Upper lobe of right lung (tissue), 1 donor: ENCODE measurements around the gene CLIC3. TPM values are rescaled to one million over a fixed set of nuclear protein-coding genes. Genes with fewer than 3 reads are reported as not detected.

ENCODE experiments used
- ATAC-seq: fragments of 200-7000 bp; cut with Tn5 transposase; one replicate; pipeline ENCODE4 v1.9.1; 2020; ENCODE audit warnings: mild to moderate bottlenecking, moderate library complexity
- DNase-seq: peaks from one replicate; pipeline ENCODE4 v3.0.0-alpha.2; 2020
- H3K27ac ChIP-seq: fragments of 200-600 bp; one replicate; pipeline ENCODE4 v1.8.0; 2022
- H3K27me3 ChIP-seq: fragments of 200-600 bp; one replicate; pipeline ENCODE4 v1.8.0; 2022; ENCODE audit warnings: mild to moderate bottlenecking
- H3K36me3 ChIP-seq: fragments of 200-600 bp; one replicate; pipeline ENCODE4 v1.8.0; 2022
- H3K4me1 ChIP-seq: fragments of 200-600 bp; one replicate; pipeline ENCODE4 v1.8.0; 2022
- H3K4me3 ChIP-seq: fragments of 200-600 bp; one replicate; pipeline ENCODE4 v1.8.0; 2022; ENCODE audit warnings: mild to moderate bottlenecking
- H3K9me3 ChIP-seq: fragments of 200-600 bp; one replicate; pipeline ENCODE4 v1.8.0; 2022
- CTCF ChIP-seq: fragments of 200-600 bp; IDR thresholded peaks from one replicate; pipeline ENCODE4 v1.8.0; 2022; ENCODE audit warnings: antibody characterized with exemption
- intact Hi-C: fragments of 100-400 bp; cut with DNase I; formaldehyde crosslinking; loops from one replicate; pipeline ENCODE4 v1.11.0; 2022
- total RNA-seq: library from RNA; stranded (reverse); fragmentation: NEBNext Ultra II Directional; extraction: Animal tissue kit (Norgen Biotek cat#: 25700); gene quantifications from one replicate; pipeline ENCODE4 v1.2.1, GENCODE V29; 2021
- donor health status: DM: no; HTN: yes; CAD: no; lungs with severe emphysema.

The CLIC3 gene
- total RNA-seq, 1 donor from 2014 or later: 80.7 TPM

GRCh38 chr9:136961279-136962065 lies 34.9 kb downstream of the CLIC3 start:
- ATAC-seq (peak; percentile 7), DNase-seq (no peak)
- Histone ChIP-seq H3K36me3 (no peaks in the 10 kb centered on the region), H3K27ac (peak overlapping the region; percentile 6), H3K4me3 (no peak overlapping the region), H3K4me1 (peaks cover 15% of the 10 kb centered on the region), H3K27me3 (no peaks in the 10 kb centered on the region), H3K9me3 (no peaks in the 10 kb centered on the region)
- TF ChIP-seq CTCF: no peak
- intact Hi-C loops: no loop called here

- DNase-seq (no peak), ATAC-seq (no peak)
- Histone ChIP-seq H3K36me3 (no peaks in the 10 kb centered on the region), H3K4me3 (no peak overlapping the region), H3K4me1 (peaks cover 9% of the 10 kb centered on the region), H3K9me3 (no peaks in the 10 kb centered on the region), H3K27me3 (no peaks in the 10 kb centered on the region), H3K27ac (no peak overlapping the region)
- intact Hi-C loops: no loop called here
- no peak for TF ChIP-seq CTCF
Observed at GRCh38 chr9:136960938-136961275, 35.5 kb downstream of the CLIC3 start.

- Histone ChIP-seq H3K27ac (peak overlapping the region; percentile 24), H3K27me3 (no peaks in the 10 kb centered on the region), H3K36me3 (no peaks in the 10 kb centered on the region), H3K4me1 (peaks cover 8% of the 10 kb centered on the region), H3K9me3 (no peaks in the 10 kb centered on the region), H3K4me3 (no peak overlapping the region)
- peak; percentile 37 for ATAC-seq
- intact Hi-C loops: no loop called here
- TF ChIP-seq CTCF: no peak
- DNase-seq: no peak
Observed at GRCh38 chr9:136960212-136960937, 36.0 kb downstream of the CLIC3 start.

GRCh38 chr9:136958898-136959850 lies 37.2 kb downstream of the CLIC3 start:
- H3K9me3 ChIP-seq: no peaks in the 10 kb centered on the region
- ATAC-seq: no peak
- no peaks in the 10 kb centered on the region for H3K36me3 ChIP-seq
- peaks cover 3% of the 10 kb centered on the region for H3K4me1 ChIP-seq
- DNase-seq: no peak
- no peaks in the 10 kb centered on the region for H3K27me3 ChIP-seq
- H3K4me3 ChIP-seq: no peak overlapping the region
- TF ChIP-seq CTCF: no peak
- intact Hi-C loops: no loop called here
- peak overlapping the region; percentile 24 for H3K27ac ChIP-seq

- DNase-seq: no peak
- no peaks in the 10 kb centered on the region for H3K27me3 ChIP-seq
- H3K4me3 ChIP-seq: no peak overlapping the region
- intact Hi-C loops: no loop called here
- ATAC-seq: no peak
- H3K27ac ChIP-seq: no peak overlapping the region
- H3K36me3 ChIP-seq: no peaks in the 10 kb centered on the region
- no peak for TF ChIP-seq CTCF
- H3K9me3 ChIP-seq: no peaks in the 10 kb centered on the region
- no peaks in the 10 kb centered on the region for H3K4me1 ChIP-seq
Observed at GRCh38 chr9:136958473-136958872, 37.9 kb downstream of the CLIC3 start.
